CMK (cell line): ENCODE data around the gene CLPTM1L.
"Not testable (repeated sequence)": the region's sequence is repeated elsewhere in the genome, so short reads cannot be mapped to it uniquely, and the experiment has no call there.

Experiments used
- DNase-seq: peaks from one replicate; pipeline ENCODE4 v3.0.0-alpha.2; 2010; ENCODE audit warnings: low read depth

Gene CLPTM1L

DNA sequence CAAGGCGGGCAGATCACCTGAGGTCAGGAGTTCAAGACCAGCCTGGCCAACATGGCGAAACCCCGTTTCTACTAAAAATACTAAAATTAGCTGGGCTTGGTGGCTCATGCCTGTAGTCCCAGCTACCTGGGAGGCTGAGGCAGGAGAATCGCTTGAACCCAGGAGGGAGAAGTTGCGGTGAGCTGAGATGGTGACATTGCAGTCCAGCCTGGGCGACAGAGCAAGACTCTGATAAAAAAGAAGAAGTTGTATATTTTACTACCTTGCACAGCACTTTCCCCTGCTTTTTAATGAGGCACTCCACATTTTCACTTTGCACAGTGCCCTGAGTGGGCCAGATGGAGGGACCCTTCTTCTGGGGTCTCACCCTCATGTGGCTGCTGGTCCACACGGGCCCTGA is 15.5 kb upstream of the CLPTM1L start:
- not testable (repeated sequence) for DNase-seq

DNA sequence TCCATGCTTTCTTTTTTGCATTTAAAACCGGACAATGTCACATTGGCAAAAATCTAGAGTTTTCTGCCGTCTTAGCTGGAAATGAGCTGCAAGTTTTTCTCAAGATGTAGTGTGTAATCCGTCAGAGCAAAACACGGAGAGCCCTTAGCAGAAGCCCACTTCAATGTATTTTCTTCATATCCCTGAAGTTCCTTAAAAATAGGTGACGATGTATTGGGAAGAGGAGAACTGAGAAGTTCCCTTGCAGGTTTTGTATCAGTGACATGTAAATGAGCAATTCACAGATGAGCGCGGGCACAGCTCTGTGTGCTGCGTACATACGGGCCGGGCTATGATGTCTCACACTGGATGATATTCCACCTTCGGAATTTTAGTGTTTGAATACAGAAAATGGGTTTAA is 14.8 kb upstream of the CLPTM1L start:
- no peak for DNase-seq

DNA sequence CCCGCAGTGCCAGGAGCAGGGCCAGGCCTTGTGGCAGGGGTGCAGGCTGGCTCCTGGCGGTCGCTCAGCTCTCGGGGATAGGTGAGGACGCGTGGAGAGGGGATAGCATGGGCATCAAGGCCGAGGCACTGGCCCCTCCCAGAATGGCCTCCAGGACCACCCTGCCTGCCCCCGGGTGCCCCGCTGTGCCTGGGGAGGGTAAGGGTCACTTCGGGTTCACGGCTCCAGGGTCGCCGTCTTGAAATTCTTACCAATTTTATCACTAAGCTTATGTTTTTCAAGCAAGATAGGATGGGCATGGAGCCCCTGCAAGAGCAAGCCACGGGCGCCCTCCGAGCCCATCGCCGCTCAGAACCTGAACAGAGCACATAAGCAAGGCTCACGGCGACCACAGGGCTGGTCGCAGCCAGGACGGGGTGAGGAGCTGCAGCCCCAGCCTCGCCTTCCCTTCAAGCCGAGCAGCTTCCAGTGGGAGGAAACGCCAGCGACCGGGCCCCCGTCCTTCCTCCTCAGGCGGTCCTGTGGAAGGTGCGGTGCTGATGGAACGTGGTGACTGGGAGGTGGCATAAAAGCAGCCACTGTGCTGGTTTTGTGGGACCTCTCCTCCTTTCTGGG is 14.2 kb upstream of the CLPTM1L start:
- no peak for DNase-seq

DNA sequence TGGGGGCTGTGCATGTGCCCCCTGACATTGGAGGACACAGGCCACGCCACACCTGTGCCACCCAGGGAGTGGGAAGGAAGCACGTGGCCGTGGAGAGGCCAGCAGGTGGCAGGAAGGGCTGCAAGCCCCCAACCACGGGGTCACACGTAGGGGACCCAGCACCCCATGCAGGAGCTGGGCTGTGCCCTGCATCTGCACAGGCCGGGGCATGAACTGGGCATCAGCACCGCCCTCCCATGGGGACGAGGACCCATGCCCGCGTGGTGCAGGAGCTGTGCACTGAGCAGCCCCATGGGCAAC is 13.8 kb upstream of the CLPTM1L start:
- no peak for DNase-seq

GRCh38 chr5:1357946-1358725 is 13.2 kb upstream of the CLPTM1L start:
- DNase-seq = no peak

- DNase-seq = no peak
Observed at GRCh38 chr5:1356873-1357787, 12.2 kb upstream of the CLPTM1L start.

DNA sequence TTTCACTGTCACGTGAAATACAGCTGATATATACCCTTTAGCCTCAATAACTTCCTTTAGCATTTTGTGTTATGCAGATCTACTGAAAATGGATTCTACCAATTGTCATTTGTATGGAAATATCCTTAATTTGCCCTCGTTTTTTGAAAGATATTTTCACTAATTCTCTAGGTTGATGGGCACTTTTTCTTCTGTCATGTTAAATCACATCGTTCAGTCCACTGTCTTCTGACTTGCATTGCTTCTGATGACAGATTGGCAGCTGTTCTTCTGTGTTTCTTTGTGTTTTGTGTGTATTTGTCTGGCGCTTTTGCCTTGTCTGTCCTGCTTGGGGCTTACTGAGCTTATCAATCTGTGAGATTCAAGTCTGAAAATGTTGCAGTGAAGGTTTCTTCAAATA is 9.7 kb upstream of the CLPTM1L start:
- no peak for DNase-seq

GRCh38 chr5:1352231-1353219 is 7.6 kb upstream of the CLPTM1L start:
- DNase-seq = no peak

DNA sequence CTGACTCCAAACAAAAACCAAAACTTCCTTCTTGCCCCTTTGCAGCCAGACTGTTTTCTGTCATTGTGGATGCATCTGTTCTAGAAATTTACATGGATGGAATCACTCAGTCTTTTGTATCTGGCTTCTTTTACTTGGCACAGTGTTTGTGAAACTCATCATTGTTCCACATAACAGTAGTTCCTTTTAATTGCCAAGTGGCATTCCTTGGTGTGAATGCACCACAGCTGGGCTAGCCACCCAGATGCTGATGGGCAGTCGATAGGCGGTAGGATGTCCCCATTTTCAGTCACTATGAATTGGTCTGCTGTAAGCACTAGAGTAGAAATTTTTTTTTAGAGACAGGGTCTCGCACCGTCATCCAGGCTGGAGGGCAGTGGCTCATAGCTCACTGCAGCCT is 6.3 kb upstream of the CLPTM1L start:
- no peak for DNase-seq

- DNase-seq = no peak
Observed at GRCh38 chr5:1349246-1349645, 4.3 kb upstream of the CLPTM1L start.

- no peak for DNase-seq
Observed at GRCh38 chr5:1348986-1349245, 4.0 kb upstream of the CLPTM1L start.

- DNase-seq = no peak
Observed at GRCh38 chr5:1347571-1347970, 2.7 kb upstream of the CLPTM1L start.

- no peak for DNase-seq
Observed at GRCh38 chr5:1346627-1347440, 1.9 kb upstream of the CLPTM1L start.

- DNase-seq = no peak
Observed at GRCh38 chr5:1345876-1346626, 1.2 kb upstream of the CLPTM1L start.

- DNase-seq = no peak
Observed at GRCh38 chr5:1343931-1344901, 683 bp downstream of the CLPTM1L start.

DNA sequence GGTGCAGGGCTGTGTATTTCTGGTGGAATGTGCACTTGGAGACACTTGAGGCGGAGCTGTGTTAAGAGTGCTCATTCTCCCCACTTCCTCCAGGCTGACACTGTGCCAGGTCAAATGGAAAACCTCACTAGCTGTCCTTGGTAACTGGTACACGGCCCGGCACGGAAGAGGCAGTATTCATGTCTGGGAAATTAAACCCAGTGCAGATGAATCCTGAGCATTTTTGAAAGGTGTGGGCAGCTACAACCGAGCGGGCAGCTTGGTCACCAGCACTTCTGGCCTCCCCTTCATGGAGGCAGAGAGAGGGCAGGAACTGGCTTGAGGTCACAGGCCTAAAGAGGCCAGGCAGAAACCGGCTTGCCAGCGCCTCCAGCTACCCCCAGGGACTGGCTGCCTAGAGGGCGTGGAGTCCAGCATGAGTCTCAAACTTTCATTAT is 1.6 kb downstream of the CLPTM1L start:
- DNase-seq = no peak

GRCh38 chr5:1342711-1343110 is 2.2 kb downstream of the CLPTM1L start:
- not testable (repeated sequence) for DNase-seq

DNA sequence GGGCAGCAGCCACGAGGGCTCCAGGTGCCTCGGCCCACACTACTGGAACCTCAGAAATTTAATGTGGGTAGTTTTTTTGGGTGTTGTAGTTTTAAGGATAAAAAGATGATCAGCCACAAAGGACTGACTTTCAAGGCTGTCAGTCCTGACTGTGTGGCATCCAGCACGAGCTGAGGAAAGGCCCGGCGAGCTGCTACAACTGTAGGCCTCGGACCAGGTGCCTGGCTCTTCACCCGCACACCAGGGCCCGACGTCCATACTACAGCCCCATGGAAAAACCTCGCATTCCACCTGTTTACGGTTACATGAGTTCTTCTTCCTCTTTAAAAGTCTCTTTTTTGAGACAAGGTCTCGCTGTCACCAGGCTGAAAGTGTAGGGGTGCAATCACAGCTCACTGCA is 2.6 kb downstream of the CLPTM1L start:
- no peak for DNase-seq

DNA sequence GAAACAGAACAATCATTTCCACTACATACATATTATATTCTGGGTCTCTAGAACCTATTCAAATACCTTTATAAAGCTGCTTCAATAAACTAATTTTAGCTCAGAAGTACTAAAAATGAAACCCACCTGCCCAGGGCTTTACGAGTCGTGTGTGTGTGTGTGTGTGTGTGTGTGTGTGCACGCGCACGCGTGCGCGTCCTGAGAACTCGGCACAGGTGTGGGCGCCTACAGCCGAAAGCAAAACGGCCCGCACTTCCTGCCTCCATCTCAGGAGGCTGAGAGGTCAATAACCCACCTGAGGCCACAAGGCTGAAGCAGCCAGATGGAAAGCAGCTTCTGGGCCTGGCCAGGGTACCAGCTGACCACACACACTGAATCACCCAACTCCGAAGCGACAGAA is 3.0 kb downstream of the CLPTM1L start:
- no peak for DNase-seq
